Measurements from ENCODE around the gene SUN3.

The SUN3 gene, protein sequence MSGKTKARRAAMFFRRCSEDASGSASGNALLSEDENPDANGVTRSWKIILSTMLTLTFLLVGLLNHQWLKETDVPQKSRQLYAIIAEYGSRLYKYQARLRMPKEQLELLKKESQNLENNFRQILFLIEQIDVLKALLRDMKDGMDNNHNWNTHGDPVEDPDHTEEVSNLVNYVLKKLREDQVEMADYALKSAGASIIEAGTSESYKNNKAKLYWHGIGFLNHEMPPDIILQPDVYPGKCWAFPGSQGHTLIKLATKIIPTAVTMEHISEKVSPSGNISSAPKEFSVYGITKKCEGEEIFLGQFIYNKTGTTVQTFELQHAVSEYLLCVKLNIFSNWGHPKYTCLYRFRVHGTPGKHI

DNA sequence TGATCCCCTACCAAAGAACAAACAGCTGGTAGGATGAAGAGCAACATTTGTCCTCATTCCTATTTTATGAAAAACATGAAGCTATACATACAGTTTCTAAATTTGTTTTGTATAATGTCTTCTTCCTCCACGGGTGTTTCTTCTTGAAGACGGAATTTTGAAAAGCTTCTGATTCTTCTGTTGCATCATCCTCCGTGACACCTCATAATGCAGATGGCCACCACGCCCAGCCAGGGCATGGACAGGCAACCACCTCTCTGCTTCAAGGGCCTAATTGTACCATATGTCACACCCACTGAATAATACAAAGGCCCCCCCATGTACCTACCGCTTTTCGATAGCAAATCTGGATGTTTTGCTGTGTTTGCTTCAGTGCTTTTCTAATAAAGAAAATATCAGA lies at the start of gene SUN3:
SUN3 (minus strand) TSS at position 170 of the 400 bp plus-strand sequence; CDS start at position 1, 169 bp downstream.
- DNase-seq, result no peak

DNA sequence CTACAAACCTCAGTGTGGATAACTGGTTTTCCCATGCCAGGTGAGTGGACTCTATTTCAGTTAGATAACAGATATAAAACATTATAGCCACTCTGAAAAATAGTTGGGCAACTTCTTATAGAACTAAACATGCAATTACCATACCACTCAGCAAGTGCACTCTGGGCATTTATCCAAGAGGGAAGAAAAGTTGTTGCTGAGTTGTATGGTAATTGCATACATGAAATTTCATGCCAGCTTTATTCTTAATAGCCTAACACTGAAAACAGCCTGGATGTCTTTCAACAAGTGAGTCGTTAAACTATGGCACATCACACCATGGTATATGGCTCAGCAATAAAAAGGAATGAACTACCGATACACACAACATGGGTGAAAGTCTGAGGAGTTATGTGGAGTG lies 49.6 kb upstream of the SUN3 start:
- no peak for DNase-seq

GRCh38 chr7:48077423-48077822 lies 48.5 kb upstream of the SUN3 start:
- DNase-seq, result no peak

GRCh38 chr7:48074204-48074654 lies 45.3 kb upstream of the SUN3 start:
- DNase-seq, result no peak

DNA sequence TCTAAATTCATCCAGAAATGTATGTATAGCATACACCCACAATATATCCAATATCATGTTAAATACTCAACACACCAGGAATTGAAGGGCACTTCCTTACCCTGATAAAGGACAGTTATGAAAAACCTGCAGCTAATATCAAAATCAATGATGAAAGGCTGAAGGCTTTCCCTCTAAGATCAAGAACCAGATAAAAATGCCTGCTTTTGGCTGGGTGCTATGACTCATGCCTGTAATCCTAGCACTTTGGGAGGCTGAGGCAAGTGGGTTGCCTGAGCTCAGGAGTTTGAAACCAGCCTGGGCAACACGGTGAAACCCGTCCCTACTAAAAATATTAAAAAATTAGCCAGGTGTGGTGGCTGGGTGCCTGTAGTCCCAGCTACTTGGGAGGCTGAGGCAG lies 38.6 kb upstream of the SUN3 start:
- DNase-seq, result no peak

GRCh38 chr7:48063985-48064384 lies 35.1 kb upstream of the SUN3 start:
- DNase-seq, result no peak

- DNase-seq, result no peak
Measured at GRCh38 chr7:48059706-48060105, 30.8 kb upstream of the SUN3 start.

DNA sequence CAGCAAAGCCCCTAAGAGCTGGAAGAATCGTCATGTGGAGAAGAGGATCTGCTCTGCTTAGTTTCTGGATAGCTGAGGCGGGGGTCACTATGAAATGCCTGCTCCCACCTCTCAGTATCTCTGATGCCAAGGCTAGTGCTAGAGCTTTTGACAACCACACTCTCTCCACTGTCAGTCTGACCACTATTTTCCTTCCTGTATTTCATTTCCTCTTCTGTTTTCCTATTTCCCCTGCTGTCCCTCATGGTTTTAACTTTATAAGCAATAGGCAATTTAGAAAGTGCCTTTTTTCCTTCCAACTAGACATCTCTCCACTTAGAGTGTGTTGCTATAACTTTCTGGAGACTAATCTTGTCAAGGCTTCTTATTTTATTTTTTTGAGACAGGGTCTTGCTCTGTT lies 30.1 kb upstream of the SUN3 start:
- DNase-seq, result no peak

- DNase-seq, result no peak
Measured at GRCh38 chr7:48053736-48054135, 24.8 kb upstream of the SUN3 start.

GRCh38 chr7:48052748-48053147 lies 23.8 kb upstream of the SUN3 start:
- no peak for DNase-seq

DNA sequence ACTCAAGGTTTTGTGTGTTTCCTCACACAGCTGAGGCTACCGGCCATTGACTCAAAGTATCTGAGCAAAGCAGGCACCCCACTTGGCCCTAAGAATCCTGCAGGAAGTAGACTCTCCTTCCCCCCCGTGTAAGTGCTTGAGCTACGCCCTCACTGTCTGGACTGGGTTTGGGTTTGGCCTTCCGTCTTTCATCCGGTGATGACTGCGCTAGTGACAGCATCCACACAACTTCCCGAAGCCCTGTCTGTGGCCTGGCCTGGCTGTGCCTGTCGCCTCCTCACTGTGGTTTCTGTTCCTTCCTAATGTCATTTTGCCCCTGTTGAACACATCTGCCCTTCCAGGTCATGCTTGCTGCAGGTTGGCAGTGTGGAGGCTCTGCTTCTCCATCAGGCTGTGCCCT lies 20.9 kb upstream of the SUN3 start:
- DNase-seq, result no peak

GRCh38 chr7:48048113-48048512 lies 19.2 kb upstream of the SUN3 start:
- no peak for DNase-seq

DNA sequence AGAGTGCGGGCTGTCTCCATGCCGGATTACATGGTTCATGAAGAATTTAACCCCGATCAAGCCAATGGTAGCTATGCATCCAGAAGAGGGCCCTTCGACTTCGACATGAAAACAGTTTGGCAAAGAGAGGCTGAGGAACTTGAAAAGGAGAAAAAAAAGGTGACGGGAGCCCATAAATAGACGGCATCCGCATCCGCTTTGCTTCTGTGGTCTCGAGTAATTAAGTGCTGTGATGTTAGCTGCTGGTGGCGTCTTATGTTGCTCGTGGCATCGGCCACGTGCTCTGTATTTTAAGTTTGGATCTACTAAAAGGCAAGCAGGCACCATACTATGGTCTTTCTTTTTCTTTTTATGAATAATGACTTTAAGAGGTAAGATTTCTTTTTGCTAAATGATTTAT lies 17.6 kb upstream of the SUN3 start:
- no peak for DNase-seq

GRCh38 chr7:48045195-48045765 lies 16.4 kb upstream of the SUN3 start:
- DNase-seq, result no peak

- DNase-seq, result no peak
Measured at GRCh38 chr7:48042636-48043035, 13.7 kb upstream of the SUN3 start.

- DNase-seq, result no peak
Measured at GRCh38 chr7:48042216-48042615, 13.3 kb upstream of the SUN3 start.

- DNase-seq, result no peak
Measured at GRCh38 chr7:48041653-48041970, 12.7 kb upstream of the SUN3 start.

DNA sequence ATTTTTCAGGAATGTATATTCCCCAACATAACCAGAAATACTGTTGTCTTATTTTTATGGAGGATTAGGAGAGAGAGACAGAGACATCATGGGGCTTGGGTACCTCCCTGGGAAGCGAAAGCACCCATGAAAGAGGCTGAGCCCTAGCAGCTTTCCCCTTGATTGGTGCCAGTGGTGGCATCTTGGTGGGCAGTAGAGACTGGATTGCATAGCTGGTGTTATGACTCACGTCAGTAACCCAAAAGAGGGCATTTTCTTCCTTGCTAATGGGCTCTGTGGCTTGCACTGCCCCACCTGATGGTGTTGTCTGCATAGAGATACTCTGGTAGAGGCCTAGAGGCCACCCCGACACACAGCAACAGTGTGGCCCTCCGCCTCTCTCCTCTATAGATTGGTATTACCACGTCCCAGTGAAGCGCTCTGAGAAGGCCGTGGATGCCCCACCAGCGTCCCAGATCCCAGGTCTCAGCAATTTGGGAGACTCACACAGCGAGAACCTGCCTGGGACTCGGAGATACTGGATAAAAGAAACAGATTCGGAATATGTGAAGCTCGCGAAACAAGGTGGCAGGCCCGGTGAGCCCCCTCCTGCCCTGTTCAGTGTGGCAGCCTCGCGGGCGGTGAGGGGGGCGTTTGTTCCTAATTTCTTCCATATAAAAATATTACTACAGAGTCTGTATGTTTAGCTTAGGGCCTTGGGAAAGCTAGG lies 12.2 kb upstream of the SUN3 start:
- no peak for DNase-seq

DNA sequence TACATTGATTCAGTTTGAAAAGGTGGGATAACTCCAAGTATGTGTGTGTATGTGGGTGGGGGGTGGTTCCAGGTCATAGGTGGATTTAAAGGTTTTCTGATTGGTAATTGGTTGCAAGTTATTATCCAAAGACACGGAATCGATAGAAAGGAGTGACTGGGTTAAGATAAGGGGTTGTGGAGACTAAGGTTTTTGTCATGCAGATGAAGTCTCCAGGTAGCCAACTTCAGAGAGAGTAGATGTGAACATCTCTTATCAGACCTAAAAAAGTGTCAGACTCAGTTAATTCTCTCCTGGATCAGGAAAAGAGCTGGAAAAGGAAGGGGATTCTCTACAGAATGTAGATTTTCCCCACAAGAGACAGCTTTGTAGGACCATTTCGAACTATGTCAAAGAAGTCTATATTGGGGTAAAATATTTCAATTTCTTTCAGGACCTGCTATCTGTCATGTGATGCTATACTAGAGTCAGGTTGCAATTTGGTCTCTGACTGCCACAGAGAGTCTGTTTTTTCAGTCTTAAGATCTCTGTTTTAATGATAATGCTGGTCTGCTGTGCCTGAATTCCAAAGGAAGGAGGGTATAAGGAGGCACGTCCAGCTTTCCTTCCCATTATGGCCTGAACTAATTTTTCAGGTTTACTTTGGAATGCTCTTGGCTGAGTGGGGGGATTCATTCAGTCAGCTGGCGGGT lies 10.1 kb upstream of the SUN3 start:
- no peak for DNase-seq

DNA sequence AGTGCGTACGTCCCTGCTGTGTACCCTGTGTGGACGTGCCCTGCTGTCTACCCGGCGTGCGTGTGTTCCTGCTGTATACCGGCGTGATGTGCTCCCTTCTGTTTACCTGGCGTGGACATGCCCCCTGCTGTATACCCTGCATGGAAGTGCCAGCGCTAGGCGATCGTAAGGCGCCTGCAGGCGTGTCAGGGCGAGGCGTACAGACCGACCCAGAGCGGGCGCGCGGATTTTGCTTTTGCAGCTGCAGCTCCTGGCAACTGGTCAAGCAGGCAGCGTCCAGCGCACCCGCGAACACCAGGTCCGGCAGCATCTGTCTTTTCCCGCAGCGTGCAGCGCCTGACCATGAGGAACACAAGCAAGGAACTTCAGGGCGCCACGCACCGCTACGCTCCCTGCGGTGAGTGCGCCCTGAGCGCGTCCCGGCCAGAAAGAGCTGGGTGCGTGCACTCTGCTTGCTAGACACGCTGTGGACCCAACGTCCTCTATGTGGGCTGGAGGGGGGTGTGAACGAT lies 7.1 kb upstream of the SUN3 start:
- no peak for DNase-seq

GRCh38 chr7:48035301-48035966 lies 6.5 kb upstream of the SUN3 start, which contains the start of gene C7orf57:
C7orf57 (plus strand) TSS chr7:48035543; CDS start chr7:48036309, 766 bp downstream.
- DNase-seq, result peak; percentile 68

GRCh38 chr7:48033922-48034321 lies 5.0 kb upstream of the SUN3 start:
- DNase-seq, result no peak

DNA sequence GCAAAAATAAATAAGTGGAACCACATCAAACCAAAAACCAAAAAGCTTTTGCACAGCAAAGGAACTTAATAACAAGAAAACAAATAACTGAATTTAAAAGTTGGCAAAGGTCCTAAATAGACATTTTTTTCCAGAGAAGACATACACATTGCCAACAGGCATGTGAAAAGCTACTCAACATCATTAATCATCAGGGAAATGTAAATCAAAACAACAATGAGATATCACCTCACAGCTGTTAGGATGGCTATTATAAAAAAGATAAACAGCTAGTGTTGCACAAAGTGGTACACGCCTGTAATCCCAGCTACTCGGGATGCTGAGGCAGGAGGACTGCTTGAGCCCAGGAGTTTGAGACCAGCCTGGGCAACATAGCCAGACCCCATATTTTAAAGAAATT lies 2.2 kb upstream of the SUN3 start:
- DNase-seq, result no peak

Measured in NCI-H2171 treated with DMSO at 0.1 percent for 48 hours (cell line).